Subcutaneous abdominal adipose tissue (tissue), 5 donors: ENCODE measurements around the gene SLFNL1.

Experiments used
- H3K27ac ChIP-seq: one replicate; pipeline ENCODE4 v1.7.0; 2013; ENCODE audit warnings: low read depth, mild to moderate bottlenecking, inconsistent platforms, low read length, moderate library complexity
- H3K27me3 ChIP-seq, 5 donors: one replicate each; pipeline ENCODE4 v1.7.0; 2013; ENCODE audit warnings: low read length in 5 of 5, inconsistent platforms in 1 of 5; ENCODE audit not compliant: control insufficient read depth in 5 of 5, insufficient read depth in 4 of 5
- H3K36me3 ChIP-seq, 5 donors: one replicate each; pipeline ENCODE4 v1.7.0; 2013; ENCODE audit warnings: low read length in 5 of 5; ENCODE audit not compliant: control insufficient read depth in 5 of 5, insufficient read depth in 5 of 5
- H3K4me1 ChIP-seq, 5 donors: one replicate each; pipeline ENCODE4 v1.7.0; 2013; ENCODE audit warnings: low read length in 5 of 5, mild to moderate bottlenecking in 3 of 5, moderate library complexity in 1 of 5; ENCODE audit not compliant: control insufficient read depth in 5 of 5, insufficient read depth in 5 of 5
- H3K4me3 ChIP-seq, 5 donors: one replicate each; pipeline ENCODE4 v1.7.0; 2013; ENCODE audit warnings: low read length in 5 of 5, low read depth in 1 of 5
- H3K9ac ChIP-seq, 5 donors: one replicate each; pipeline ENCODE4 v1.7.0; 2013; ENCODE audit warnings: low read length in 5 of 5, mild to moderate bottlenecking in 4 of 5, moderate library complexity in 3 of 5
- H3K9me3 ChIP-seq, 5 donors: one replicate each; pipeline ENCODE4 v1.7.0; 2013; ENCODE audit warnings: low read length in 5 of 5; ENCODE audit not compliant: control insufficient read depth in 5 of 5
- donor health status: healthy.
- donor health status: healthy.
- donor health status: healthy.
- donor health status: healthy.
- donor health status: healthy.

Gene SLFNL1

DNA sequence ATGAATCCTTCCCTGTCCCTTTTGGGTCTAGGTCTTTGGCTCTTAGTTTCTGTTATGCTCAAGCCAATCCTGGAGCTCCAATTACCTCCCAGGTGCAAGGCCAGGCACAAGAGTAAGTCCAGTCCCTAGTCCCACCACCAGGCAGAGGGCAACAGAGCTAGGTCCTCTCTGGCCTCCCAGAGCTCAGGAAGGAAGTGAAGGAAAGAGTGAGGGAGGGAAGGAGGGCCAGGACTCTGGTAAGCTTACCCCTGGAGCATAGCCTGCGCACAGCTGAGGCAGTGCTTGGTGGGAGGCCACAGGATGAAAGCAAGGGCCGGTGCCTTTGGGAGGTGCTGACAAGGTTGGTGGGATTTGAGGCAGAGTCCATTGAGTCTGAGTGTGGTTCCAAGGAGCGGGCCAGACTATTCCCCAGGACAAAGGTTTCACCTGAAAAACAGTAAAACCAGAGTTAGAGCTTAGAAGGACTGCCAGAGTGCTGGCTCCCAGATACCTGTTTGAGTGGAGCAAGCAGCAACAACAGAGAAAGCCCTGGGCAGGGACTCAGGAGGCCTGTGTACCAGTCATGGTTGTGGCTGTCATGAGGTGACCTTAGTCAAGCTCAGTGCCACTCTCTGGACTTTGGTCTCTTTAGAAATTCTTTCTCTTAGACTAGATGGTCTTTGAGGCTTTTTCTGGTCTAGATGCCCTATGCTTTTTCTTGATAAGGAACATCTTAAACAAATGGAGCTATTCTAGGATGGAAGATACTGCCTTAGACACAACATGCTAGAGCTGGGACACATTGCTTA lies 15.8 kb upstream of the SLFNL1 start:
- H3K27ac ChIP-seq, result no peak overlapping the region

DNA sequence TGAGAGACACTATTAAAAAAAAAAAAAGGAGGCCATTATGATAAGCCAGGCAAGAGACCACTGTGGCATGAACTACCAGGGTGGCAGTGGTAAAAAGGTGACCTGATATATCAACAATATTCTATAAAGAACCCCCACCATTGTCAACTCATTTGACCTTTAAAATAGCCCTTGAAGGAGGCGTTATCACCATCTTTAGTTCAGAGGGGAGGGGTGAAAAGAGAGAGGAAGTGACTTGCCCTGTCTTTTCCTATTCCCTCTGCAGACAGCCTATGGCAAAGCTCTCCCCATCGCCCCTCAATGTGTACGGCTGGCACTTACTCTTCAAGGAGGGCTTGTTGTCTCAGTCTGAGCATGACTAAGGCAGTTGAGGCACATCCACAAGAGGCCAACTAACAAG lies 11.7 kb upstream of the SLFNL1 start:
- Histone ChIP-seq H3K4me3 (no peak overlapping the region), H3K9ac (no peak overlapping the region), H3K27me3 (no peaks in the 10 kb centered on the region), H3K36me3 (peaks cover 18 to 69% (median 50%) of the 10 kb centered on the region in 5 donors), H3K27ac (no peak overlapping the region), H3K9me3 (no peaks in the 10 kb centered on the region), H3K4me1 (no peaks in the 10 kb centered on the region)

More for the DNA sequence above, 15.8 kb upstream of the SLFNL1 start:
- H3K9ac ChIP-seq, result no peak overlapping the region
- H3K9me3 ChIP-seq, result no peaks in the 10 kb centered on the region
- H3K4me1 ChIP-seq, result peaks cover 0 to 5% (median 0%) of the 10 kb centered on the region in 5 donors
- no peaks in the 10 kb centered on the region for H3K27me3 ChIP-seq
- H3K36me3 ChIP-seq, result peaks cover 18 to 54% (median 45%) of the 10 kb centered on the region in 5 donors
- no peak overlapping the region for H3K4me3 ChIP-seq

DNA sequence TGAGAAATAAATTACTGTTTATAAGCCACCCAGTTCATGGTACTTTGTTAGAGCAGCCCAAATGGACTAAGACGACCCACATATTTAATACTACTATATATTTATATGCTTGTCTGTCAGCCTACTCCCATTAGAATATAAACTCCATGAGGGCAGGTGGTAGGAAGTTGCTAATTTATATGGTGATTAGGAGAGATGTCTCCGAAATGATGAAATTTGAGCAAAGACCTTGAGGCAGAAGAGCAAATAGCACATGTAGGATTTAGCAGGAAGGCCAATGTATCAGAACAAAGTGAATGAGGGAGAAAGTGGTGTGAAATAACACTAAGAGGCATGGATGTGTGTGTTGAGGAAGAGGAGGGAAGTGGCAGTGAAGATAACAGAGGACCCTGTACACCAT lies 10.6 kb upstream of the SLFNL1 start:
- H3K27ac ChIP-seq, result no peak overlapping the region
- no peaks in the 10 kb centered on the region for H3K27me3 ChIP-seq
- no peak overlapping the region for H3K4me3 ChIP-seq
- H3K9me3 ChIP-seq, result no peaks in the 10 kb centered on the region
- peaks cover 15 to 74% (median 55%) of the 10 kb centered on the region in 5 donors for H3K36me3 ChIP-seq
- no peak overlapping the region for H3K9ac ChIP-seq
- no peaks in the 10 kb centered on the region for H3K4me1 ChIP-seq

DNA sequence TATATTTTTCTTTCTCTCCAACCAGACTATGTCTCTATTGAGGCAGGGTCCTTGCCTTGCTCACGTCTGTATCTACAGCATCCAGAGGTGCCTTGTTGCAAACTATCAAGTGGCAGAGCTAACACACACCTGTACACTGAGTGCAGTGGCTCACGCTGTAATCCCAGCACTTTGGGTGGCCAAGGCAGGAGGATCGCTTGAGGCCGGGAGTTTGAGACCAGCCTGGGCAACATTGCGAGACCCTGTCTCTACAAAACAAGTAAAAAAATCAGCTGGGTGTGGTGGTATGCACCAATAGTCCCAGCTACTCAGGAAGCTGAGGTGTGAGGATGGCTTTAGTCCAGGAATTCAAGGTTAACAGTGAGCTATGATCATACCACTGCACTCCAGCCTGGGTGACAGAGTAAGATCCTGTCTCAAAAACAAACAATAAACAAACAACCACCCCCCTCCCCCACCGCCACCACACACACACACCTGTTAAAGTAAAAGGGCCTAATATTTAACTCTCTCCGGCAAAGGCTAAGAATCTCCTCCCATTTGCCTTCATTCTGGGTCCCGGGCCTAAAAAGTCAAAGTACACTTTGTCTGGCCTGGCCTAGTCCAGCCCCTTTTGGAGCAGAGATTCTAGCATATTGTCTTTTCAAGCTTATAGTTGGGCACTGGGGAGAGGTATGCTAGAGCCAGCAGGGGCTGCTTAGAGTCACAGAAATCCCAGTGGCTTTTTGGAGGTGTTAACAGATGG lies 9.5 kb upstream of the SLFNL1 start:
- H3K4me1 ChIP-seq, result no peaks in the 10 kb centered on the region
- H3K36me3 ChIP-seq, result peaks cover 9 to 76% (median 53%) of the 10 kb centered on the region in 5 donors
- no peak overlapping the region for H3K9ac ChIP-seq
- H3K4me3 ChIP-seq, result no peak overlapping the region
- no peaks in the 10 kb centered on the region for H3K9me3 ChIP-seq
- H3K27ac ChIP-seq, result no peak overlapping the region
- no peaks in the 10 kb centered on the region for H3K27me3 ChIP-seq

DNA sequence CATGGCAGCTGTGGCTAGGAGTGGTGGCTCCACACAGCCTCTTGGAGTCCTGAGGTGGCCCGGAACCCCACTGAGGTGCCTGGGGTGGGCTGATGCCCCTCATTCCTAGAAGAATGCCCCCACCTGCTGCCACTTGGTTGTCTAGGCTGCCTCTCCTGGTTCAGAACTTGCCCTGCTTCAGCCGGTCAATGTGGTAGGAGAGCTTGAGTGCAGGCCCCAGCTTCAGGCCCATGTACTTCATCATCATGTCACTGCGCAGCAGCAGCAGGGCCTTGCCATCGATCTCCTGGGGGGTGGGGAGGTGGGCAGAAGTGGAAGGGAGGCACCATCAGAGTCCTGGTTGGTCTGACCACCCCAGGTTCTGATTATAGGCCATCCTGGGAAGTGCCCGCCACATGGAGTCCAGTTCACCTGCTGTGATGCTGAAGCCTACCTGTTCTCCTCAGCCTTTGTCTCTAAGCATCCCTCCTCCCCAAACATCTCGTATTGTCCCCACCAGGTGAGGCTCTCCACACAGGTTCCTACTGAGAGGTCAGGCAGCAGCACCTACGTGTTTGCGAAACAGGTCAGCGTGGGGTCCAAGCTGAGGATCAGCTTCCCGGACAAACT lies 6.6 kb upstream of the SLFNL1 start:
- H3K27me3 ChIP-seq, result no peaks in the 10 kb centered on the region
- H3K36me3 ChIP-seq, result peaks cover 9 to 61% (median 42%) of the 10 kb centered on the region in 5 donors
- no peak overlapping the region for H3K4me3 ChIP-seq
- H3K9ac ChIP-seq, result no peak overlapping the region
- no peaks in the 10 kb centered on the region for H3K4me1 ChIP-seq
- H3K9me3 ChIP-seq, result no peaks in the 10 kb centered on the region
- H3K27ac ChIP-seq, result no peak overlapping the region

DNA sequence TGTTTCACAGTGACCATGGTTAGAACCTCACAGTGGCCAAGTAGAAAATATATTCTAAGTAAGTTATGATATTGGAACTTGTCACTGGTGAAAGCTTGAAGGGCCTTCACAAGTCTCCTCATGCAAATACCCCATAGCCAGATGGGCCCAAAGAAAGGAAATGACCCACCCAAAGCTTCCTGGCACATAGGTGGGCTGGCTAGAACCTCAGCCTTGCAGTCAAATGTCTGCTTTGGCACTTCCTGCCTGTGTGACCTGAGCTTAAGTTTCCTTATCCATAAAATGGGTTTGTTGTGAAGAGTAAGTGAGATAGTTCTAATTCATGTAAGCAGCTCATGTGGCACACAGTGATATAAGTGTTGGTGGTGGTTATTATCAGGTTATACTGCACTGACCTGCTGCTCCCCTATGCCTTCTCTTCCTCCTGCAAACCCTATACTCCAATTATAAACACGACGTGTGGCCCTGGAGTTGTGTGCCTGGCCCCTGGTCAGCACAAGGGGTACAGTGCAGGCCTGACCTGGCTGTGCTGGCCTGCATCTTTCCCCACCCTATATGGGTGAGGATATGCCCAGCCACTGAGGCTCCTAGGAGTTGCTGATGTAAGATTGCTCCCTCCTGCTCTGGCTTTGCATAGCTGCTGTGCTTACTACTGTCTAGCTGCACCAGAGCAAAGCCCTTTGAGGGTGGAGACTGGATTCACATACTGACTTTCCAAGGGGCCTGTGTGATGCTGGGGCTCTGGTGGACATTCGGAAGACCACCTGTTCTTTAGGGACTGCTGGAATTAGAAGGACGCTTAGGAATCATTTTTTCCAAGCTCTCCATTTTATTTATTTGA lies 4.7 kb upstream of the SLFNL1 start:
- no peaks in the 10 kb centered on the region for H3K27me3 ChIP-seq
- H3K36me3 ChIP-seq, result peaks cover 3 to 46% (median 33%) of the 10 kb centered on the region in 5 donors
- no peak overlapping the region for H3K4me3 ChIP-seq

DNA sequence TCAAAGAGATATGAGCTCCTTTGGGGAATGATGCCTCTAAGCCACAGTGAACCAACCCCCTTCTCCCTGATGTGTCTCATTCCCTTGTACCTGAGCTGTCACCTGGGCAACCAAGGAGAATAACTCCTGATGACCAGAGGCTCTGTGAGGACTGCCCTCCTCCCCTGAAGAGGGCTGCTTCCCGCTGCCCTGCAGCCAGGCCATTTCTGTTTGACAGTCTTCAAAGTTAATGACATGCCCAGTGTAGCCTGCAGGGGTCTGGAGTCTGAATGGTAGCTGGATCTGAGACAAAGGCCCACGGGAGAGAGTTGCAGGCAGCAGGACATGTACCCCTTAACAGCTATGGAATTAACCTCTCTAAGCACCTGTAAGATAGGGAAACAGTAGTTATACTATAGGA lies 3.4 kb upstream of the SLFNL1 start:
- H3K9ac ChIP-seq, result no peak overlapping the region

More for the DNA sequence above, 4.7 kb upstream of the SLFNL1 start:
- Histone ChIP-seq H3K9ac (no peak overlapping the region), H3K27ac (no peak overlapping the region), H3K4me1 (peaks cover 0 to 14% (median 8%) of the 10 kb centered on the region in 5 donors), H3K9me3 (no peaks in the 10 kb centered on the region)

DNA sequence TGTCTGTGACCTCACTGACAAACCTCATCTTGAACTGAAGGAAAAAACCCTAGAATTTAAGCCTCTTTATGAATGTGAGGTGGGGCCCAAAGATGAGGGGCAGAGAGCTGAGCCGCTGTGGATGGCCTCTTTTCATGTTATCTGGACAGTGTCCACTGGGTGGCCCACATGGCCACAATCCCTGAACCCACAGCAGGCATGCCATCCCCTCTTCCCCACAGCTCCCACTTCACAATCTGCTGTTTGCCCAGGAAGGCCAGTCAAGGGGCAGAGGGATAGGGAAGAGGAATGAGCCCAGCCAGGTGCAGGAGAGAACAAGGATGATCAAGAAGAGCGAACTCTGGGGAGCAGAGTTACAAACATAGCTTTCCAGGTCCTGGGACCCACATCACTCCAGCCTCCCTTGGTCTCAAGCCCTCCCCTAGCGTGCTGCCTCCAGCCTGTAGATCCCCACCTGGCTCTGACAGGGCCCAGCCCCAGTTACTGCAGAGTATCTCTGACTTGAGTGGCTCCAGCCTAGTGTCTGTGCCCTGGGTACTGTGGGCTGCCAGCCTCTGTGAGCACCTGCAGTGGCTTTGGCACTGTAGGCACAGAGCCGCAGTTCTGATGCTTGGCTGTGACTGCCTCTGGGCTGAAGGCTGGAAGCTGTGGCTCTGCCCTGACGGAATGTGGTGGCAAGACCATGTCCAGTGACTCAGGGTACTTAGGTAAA lies 1.9 kb upstream of the SLFNL1 start:
- Histone ChIP-seq H3K27ac (no peak overlapping the region), H3K9me3 (no peaks in the 10 kb centered on the region)

More for the DNA sequence above, 3.4 kb upstream of the SLFNL1 start:
- peaks cover 0 to 15% (median 8%) of the 10 kb centered on the region in 5 donors for H3K4me1 ChIP-seq
- H3K36me3 ChIP-seq, result peaks cover 0 to 36% (median 28%) of the 10 kb centered on the region in 5 donors
- no peaks in the 10 kb centered on the region for H3K9me3 ChIP-seq
- H3K27ac ChIP-seq, result no peak overlapping the region
- H3K4me3 ChIP-seq, result no peak overlapping the region
- no peaks in the 10 kb centered on the region for H3K27me3 ChIP-seq

DNA sequence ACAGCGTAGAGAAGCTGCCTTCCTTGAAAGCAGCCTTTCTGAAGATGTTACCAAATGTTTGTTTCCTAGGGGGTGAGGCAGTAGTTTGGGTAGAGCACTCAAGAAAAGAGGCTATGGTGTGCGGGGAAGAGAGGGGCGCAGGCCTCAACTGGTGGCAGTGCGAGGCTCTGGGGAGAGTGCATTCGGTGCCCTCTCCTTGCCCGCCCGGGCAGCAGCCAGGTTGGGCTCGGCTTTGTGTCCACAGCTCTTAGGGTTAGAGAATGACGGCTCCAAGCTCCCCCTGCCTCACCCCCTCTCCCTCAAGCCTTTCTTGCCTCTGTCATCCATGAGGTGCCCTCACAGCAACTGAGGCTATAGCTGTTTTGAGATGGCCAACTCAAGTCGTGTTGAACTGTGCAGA lies 899 bp upstream of the SLFNL1 start:
- H3K9me3 ChIP-seq, result no peaks in the 10 kb centered on the region
- no peaks in the 10 kb centered on the region for H3K27me3 ChIP-seq
- no peak overlapping the region for H3K4me3 ChIP-seq
- H3K4me1 ChIP-seq, result peaks cover 0 to 15% (median 8%) of the 10 kb centered on the region in 5 donors
- no peak overlapping the region for H3K27ac ChIP-seq
- H3K36me3 ChIP-seq, result peaks cover 0 to 23% (median 15%) of the 10 kb centered on the region in 5 donors
- H3K9ac ChIP-seq, result no peak overlapping the region

More for the DNA sequence above, 1.9 kb upstream of the SLFNL1 start:
- Histone ChIP-seq H3K9ac (no peak overlapping the region), H3K27me3 (no peaks in the 10 kb centered on the region), H3K4me3 (no peak overlapping the region), H3K4me1 (peaks cover 0 to 15% (median 8%) of the 10 kb centered on the region in 5 donors), H3K36me3 (peaks cover 0 to 29% (median 24%) of the 10 kb centered on the region in 5 donors)
